C1 segment of cervical spinal cord (tissue), 14 donors: ENCODE measurements around the gene SCART1.
"Not testable (repeated sequence)": the region's sequence is repeated elsewhere in the genome, so short reads cannot be mapped to it uniquely, and the experiment has no call there.

Experiments used
- DNase-seq, 14 donors: peaks; one replicate each; lab custom pipeline; 2025; lab: John Stamatoyannopoulos, UW

SCART1 gene

GRCh38 chr10:133455196-133455595 lies 1.5 kb downstream of the SCART1 start:
- DNase-seq, result no peak

GRCh38 chr10:133455611-133456031 lies 1.9 kb downstream of the SCART1 start:
- no peak for DNase-seq

- no peak for DNase-seq
Observed at GRCh38 chr10:133456041-133456951, 2.6 kb downstream of the SCART1 start.

GRCh38 chr10:133457100-133457841 lies 3.5 kb downstream of the SCART1 start:
- DNase-seq, result no peak

GRCh38 chr10:133458021-133458709 lies 4.4 kb downstream of the SCART1 start:
- DNase-seq, result no peak

GRCh38 chr10:133458710-133459453 lies 5.1 kb downstream of the SCART1 start:
- DNase-seq, result no peak

GRCh38 chr10:133459454-133460207 lies 5.9 kb downstream of the SCART1 start:
- DNase-seq, result no peak

GRCh38 chr10:133460208-133460769 lies 6.5 kb downstream of the SCART1 start:
- no peak for DNase-seq

GRCh38 chr10:133461027-133461426 lies 7.3 kb downstream of the SCART1 start:
- DNase-seq, result no peak

- DNase-seq, result peak in 1 of 14 donors; percentile 93
Observed at GRCh38 chr10:133461841-133462240, 8.1 kb downstream of the SCART1 start.

GRCh38 chr10:133462512-133463305 lies 9.0 kb downstream of the SCART1 start:
- peak in 1 of 14 donors; percentile 41 for DNase-seq

- no peak for DNase-seq
Observed at GRCh38 chr10:133464582-133465031, 10.9 kb downstream of the SCART1 start.

- DNase-seq, result no peak
Observed at GRCh38 chr10:133465191-133465949, 11.6 kb downstream of the SCART1 start.

GRCh38 chr10:133465950-133466474 lies 12.3 kb downstream of the SCART1 start:
- DNase-seq, result no peak

- no peak for DNase-seq
Observed at GRCh38 chr10:133466683-133467275, 13.0 kb downstream of the SCART1 start.

GRCh38 chr10:133467286-133467911 lies 13.7 kb downstream of the SCART1 start:
- DNase-seq, result no peak

GRCh38 chr10:133469205-133469604 lies 15.5 kb downstream of the SCART1 start:
- not testable (repeated sequence) for DNase-seq
